ENCODE measurements around the gene BNIP3.
A peak's percentile ranks its signal among the peaks of the same experiment; 100 is the strongest.

Gene BNIP3

DNA sequence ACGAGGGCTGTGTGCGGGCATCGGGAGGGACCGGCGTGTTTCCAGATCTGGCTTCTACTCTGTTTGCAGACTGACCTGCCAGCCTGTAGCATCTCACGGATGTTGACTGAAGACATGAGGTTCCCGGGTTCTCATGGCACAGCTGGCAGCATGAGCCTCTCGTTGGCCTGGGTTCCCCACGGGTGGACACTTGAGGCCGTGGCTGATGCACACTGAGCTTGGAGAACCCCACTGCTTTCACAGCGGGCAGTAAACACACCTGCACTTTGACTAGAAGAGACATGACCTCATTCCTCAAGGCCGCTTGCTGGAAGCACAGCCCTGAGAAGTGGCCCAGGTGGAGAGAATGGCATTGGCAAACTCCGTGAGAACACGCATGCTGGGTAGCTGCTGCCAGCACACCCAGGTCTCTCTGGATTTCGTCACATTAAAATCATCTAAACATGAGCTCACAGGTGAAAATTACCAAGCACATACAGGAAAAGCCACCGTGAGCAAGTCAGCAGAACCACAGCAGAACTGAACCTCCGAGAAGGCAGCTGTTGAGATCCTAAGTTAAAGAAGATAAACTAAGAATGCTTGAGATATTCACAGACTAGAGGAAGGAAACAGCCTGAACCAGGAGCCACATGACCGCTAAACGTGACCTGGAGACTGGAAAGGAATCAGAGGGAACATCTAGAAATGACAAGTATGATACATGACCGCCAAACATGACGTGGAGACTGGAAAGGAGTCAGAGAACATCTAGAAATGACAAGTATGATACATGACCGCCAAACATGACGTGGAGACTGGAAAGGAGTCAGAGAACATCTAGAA lies 32.5 kb downstream of the BNIP3 start:
- DNase-seq: no peak

DNA sequence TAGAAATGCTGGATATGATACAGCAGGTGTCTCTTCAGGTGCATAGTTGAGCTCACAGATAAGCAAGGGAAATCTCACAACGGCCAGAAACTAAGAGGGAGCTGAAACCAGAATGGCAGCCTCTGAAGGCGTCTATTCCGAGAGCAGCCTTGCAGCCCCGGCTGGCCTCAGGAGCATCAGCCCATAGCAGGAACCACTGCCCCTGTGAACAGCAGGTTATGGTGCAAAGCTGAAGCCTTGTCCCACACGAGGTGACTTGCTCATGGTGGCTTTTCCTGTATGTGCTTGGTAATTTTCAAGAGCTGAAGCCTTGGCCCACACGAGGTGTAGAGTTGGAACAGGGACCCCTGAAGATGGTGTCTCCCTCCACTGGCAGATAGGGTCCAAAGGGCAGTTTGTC lies 33.2 kb downstream of the BNIP3 start:
- DNase-seq: no peak

DNA sequence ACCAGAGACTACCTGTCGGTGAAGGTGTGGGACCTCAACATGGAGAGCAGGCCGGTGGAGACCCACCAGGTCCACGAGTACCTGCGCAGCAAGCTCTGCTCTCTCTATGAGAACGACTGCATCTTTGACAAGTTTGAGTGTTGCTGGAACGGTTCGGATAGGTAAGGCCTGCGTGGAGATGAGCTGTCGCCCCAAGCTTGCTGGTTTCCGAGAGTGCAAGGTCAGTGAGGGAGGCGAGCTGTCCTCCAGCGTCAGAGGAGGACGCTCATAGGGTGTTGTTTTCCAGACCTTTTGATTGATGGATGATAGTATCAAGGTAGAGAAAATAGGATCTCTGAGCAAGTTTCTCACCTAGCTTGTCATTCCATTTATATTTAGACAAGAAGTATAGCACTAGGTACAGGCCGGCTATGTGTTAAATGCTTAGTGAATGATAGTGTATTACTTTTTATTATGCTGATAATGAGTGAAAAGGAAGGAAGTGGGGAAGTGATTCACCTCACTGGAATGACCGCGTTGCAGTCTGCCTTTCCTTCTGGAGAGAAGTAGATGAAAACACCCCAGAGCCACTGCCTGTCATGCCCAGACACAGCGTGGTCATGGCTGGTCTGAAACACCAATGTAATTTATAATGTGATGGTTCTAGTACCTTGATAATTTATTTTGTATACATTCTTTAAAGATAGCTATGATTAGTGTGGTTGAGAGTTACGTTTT lies 33.9 kb downstream of the BNIP3 start:
- DNase-seq: peak; percentile 72

DNA sequence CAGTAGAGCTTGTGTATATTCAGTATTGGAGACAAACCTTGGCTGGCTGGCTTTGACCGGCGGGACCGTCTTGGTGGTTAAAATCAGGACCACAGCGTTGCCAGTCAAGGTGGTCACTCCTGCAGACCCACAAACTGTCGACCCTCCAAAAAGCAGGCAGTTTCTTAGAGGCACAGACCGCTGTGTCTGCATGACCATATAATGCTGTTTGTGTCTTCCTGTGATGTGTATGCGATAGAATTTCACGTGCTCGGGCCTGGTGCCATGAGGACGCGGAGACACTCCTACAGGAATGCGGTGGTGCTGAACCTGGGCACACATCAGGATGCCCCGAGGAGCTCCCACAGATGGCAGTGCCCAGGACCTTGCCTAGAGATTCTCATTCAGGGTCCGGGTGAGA lies 34.8 kb downstream of the BNIP3 start:
- DNase-seq: no peak

DNA sequence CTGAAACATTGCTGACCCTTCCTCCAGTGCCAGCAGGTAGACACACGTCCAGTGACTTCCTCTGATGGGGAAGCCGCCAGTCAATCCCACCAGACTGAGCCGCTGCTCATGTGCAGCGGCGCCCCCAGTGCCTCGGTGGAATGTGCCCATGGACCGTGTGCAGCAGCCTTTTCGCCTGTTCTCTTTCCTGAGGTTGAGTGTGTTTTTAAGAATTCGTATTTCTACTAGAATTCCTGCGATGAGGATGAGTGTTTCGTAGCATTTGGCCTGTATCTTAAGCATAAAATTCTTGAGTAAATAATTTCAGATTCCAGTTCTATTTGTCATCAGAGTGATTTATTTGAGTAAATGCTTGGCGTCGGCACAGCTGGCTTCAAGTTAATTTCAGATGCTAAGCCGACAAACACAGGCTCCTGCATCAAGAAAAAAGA lies 35.4 kb downstream of the BNIP3 start:
- DNase-seq: peak; percentile 75

DNA sequence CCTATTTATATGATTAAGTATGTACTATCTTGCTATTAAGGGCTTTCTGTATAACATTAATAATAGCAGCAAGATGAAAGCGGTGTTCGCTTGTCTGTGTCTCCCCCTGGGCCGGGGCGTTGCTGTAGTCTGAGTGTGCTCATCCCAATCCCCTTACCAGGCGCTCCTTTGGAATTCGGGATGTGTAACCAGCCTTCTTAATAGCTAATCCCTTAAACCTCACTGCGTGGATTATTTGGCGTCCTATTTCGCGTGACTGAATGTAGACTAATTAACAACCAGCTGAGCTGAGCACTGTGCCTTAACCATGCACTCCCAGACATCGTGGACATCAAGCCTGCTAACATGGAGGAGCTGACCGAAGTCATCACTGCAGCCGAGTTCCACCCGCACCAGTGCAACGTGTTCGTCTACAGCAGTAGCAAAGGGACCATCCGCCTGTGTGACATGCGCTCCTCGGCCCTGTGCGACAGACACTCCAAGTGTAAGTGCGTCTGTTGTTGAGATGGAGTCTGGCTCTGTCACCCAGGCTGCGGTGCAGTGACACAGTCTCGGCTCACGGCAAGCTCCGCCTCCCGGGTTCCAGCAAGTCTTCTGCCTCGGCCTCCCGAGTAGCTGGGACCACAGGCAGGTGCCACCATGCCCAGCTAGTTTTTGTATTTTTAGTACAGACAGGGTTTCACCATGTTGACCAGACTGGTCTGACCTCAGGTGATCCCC lies 36.6 kb downstream of the BNIP3 start:
- DNase-seq: no peak

DNA sequence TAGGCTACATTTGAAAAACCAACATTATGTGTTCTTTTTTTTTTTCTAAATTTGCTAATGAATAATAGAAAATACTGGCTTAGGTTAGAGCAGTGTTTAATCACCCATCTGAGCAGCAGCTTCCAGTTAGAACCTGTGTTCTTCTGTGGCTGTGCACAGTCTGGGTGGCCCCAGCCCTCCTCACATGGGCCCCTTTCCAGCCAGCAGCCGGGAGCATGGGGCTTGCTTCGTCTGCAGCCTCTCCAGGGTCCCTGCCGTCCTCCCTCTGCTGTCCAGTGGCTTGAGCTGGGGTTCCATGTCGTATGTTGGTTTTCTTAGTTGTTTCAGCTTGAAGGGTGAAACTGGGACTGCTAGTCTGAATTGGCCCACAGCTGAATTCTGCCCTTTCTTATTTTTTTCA lies 37.3 kb downstream of the BNIP3 start:
- DNase-seq: no peak

DNA sequence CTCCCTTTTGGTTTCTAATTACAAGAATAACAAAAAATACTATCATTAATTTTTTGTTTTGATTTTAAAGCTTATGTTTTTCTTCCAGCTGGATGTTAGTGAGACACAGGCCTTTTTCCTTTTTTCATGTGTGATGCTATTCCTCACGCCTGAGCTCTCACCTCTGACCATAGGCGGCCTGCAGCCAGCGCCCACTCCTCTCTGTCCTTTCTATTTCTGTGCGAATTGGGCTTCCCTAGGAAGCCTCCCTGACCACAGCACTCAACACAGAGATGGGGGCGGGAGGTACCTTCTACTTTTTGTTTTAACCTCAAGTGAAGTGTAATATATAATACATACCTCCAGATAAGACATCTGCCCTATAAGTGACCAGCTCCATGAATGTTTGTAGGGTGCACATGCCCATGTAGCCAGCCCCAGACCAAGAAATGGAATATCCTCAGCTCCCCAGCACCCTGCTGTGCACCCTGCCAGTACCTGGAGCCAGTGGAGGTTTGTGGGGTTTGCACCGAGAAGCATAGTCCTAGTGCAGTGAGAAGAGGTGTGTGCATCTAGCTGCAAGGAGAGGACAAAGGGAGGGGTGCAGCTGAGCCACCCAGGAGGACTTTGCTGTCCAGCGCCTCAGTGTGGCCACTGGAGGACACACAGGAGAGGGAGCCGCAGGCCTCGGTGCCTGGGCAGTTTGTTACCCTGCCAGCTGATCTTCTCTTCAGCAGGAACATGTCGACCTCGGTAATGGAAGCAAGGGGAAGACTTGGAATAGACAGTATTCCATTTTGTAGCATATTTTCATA lies 38.5 kb downstream of the BNIP3 start:
- DNase-seq: no peak

DNA sequence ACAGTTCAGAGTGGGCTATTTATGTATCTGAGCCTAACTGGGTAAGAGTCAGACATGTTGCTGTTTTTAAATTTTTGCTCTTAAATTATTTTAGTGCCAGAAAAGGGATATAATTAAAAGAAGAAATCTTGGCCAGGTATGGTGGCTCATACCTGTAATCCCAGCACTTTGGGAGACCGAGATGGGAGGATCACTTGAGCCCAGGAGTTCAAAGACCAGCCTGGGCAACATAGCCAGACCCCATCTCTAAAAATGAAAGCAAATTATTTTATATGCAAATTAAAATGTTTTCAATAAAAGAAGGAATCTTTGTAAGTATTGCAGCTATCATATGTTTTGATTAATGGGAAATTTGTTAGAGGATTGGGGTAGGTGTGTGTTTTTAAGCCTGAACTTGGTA lies 39.3 kb downstream of the BNIP3 start:
- DNase-seq: no peak

DNA sequence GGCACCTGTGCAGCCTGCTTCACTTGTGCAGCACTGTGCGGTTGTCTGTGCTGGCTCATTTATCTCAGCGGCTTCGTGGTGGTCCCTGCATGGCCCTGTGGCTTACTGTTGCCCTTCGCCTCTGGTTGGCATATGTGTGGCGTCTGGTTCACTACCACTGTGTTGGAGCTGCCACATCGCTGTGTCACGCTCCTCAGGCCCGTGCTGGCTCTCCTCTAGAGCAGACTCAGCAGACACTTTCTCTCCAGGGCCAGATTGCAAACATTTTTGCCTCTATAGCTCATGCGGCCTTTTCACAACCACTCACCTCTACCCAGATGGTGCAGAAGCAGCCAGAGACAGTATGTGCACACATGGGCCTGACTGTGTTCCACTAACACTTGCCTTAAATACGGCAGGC lies 43.0 kb downstream of the BNIP3 start:
- DNase-seq: no peak

DNA sequence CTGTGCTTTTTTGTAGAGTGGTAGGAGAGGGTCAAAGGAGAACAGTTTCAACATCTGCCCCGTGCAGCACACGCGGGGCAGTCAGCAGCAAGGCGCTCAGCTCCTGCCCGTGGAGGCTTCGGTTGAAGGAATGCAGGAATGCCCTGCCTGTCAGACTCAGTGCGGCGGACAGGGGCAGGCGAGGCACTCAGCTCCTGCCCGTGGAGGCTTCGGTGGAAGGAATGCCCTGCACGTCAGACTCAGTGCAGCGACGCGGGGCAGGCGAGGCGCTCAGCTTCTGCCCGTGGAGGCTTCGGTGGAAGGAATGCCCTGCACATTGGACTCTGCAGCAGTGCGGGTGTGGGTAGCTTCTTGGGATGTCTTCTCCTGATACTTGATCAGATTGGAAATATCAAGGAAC lies 43.9 kb downstream of the BNIP3 start:
- DNase-seq: no peak

DNA sequence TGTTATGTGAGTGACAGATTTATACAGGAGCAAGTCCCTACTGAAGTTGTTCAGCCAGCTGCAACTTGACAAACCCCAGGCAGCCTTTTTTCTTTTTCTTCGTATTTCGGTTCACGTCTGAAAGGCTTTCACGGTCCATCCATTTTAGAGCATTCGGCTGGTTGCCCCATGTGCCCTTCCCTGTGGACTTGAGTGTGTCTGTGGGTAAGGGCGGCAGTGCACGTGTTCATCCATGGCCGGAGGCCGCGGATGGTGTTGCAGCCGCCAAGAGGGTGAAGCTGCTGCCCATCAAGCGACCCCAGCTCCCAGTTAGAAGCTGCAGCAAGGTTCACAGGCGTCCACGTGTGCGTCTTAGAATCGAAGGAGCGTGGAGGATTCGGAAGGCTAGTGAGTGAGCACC lies 45.0 kb downstream of the BNIP3 start:
- DNase-seq: no peak

DNA sequence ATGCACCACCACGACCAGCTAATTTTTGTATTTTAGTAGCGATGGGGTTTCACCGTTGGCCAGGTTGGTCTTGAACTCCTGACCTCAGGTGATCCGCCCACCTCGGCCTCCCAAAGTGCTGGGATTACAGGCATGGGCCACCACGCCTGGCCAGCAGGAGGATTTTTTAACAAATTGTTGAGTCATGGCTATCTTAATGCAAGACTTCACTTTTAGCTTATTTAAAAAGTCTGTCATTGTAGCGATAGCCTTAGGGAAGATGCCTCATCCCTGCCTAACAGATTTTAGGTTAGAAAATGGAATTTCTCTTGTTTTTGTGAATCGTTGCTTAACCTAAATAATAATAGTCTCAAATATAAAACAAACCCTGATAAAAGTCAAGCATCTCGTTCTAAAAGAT lies 45.4 kb downstream of the BNIP3 start:
- no peak for DNase-seq

DNA sequence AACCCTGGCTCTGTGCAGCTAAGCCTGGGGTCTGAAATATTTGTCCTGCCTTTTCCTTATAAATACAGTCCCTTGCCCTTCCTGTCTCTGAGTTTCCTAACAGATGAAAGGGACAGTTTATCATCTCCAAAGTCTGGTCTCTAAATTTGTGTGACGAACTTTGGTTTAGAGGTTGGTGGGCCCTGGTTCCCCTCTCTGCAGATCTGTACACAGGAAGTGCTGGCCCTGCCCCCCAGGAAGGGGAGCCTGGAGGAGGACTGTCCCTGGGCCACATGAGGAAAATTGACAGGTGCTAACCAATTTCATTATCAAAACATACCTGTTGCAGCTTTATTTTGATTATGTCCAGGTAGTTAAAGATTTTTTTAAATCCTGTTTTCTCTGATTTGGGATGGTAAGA lies 46.5 kb downstream of the BNIP3 start:
- DNase-seq: no peak

DNA sequence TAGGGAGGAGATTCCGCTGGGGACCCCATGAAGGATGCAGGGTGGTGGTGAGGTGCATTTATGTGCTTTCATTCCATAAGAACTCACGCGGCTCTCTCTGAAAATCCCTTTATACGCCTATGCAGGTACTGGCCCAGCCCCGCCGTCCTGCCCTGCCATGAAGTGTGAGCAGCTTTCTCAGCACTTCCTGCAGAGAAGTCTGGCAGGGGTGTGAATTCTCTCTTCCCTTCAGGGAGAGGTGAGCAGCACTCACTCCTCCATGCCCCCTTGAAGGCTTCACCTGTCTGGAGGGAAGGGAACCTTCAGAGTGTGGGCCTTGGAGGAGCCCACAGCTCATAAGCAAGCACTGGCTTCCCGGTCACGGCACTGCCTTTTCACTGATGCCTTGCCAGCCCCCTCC lies 47.0 kb downstream of the BNIP3 start:
- no peak for DNase-seq

DNA sequence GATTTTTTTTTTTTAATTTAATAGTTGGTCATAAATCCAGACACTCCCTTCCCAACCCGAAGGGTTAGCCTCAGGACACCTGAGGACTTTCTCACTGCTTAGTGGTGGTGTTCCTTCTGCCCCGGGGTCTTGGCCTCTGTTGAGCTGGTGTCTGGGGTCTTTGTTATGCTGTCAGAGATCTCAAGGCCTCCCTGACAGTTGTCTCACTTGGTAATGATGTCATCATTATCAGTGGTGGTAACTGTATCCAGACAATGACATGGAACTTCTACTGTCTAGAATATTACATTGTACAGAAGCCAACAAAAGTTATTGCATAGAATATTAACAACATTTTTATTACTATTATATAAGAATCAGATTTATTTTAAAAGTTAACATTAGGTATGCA lies 48.0 kb downstream of the BNIP3 start:
- no peak for DNase-seq

DNA sequence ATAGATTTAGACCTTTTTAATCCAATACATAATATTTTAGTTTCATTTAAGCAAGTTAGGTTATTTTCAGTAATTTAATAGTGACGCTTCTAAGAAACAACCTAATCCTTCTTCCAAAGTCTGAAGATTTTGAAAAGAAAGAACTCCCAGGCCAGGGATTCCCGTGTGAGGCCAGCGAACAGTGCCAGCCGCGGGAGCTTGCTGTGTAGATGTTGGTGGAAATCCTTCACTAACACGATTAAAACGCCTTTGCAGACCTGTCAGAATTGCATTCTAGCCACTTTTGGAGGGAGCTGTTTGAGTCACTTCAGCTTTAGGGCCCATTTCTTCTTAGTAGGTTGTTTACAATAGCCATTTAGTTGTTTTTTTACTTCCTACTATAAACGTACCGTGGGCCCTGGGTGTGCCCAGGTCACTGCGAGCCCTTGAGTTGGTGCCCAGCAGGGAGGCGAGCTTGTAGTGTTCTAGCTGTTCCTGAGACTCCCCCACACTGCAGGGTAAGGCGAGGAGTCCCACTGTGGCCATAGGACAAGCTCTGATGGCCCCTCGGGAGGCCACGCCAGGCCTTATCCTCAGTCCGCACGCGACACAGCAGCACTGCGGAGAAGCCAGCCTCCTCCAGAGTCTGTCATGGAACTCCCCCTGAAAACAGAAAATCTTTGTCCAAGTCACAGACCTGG lies 48.6 kb downstream of the BNIP3 start:
- no peak for DNase-seq

DNA sequence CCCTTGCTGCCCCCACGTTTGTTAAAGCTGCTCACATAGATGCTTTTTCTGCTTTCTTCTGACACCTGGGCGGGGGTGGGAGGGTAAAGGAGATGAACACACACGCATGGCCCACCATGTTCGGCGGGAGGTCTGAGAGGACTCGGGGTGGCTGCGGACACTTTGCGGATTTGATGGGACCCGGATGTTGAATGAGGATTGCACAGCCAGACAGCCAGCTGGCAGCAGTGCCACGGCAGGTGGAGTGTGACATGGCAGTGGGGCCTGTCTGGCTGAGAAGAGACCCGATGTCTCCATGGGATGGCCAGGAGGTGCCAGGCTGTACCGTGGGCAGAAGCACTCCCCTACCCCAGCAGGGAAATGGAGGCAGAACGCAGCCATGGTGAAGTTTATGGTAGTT lies 49.7 kb downstream of the BNIP3 start:
- no peak for DNase-seq

DNA sequence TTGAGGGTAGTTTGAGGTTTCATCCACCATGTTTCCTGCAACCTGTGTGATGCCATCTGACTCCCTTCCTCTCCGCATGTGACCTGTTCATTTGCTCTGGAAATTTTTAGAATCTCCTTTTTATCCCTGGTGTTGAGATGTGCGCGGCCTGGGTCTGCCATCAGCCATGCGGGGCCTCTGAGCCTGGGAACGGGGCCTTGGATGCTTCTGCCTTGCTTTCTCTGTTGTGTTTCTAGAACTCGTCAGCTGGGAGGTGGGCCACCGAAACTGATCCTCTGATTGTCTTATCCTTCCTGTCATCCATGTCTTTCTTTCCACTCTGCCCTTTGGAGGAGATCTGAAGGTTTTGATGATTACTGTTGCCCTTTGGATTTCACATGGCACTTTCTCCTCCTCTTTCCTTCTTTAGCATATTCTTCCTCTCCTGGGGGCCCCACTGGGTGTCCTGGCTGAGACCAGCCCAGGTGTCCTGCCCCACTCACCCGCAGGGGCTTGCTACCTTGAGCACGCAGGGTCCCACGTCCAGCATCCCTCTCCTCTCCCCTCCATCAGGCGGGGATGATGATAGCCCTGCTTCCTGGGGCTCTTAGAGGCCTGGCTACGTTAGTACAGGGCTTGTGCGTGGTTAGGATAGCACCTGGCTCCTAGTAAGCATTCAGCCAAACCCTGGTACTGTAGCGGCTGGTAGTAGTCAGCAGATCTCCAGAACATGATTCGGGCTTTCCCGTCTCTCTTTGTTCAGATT lies 51.0 kb downstream of the BNIP3 start:
- DNase-seq: no peak

DNA sequence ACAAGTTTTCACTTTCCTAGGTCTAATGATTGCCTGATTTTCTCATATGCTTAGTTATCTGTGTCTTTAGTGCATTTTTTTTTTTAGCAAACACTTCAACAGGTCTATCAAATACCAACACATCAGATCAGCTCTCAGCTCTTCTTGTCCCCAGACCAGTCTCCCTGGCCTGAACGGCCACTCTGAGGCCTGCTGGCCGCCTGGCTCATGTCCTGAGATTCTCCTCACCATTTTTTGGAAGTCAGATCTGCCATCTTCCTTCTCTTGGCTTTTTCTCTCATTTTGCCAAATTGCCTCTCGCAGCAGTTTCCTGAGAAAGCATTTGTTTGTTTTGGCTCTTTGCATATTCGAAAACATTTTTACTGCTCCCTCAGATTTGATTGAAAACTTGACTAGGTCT lies 51.6 kb downstream of the BNIP3 start:
- no peak for DNase-seq

DNA sequence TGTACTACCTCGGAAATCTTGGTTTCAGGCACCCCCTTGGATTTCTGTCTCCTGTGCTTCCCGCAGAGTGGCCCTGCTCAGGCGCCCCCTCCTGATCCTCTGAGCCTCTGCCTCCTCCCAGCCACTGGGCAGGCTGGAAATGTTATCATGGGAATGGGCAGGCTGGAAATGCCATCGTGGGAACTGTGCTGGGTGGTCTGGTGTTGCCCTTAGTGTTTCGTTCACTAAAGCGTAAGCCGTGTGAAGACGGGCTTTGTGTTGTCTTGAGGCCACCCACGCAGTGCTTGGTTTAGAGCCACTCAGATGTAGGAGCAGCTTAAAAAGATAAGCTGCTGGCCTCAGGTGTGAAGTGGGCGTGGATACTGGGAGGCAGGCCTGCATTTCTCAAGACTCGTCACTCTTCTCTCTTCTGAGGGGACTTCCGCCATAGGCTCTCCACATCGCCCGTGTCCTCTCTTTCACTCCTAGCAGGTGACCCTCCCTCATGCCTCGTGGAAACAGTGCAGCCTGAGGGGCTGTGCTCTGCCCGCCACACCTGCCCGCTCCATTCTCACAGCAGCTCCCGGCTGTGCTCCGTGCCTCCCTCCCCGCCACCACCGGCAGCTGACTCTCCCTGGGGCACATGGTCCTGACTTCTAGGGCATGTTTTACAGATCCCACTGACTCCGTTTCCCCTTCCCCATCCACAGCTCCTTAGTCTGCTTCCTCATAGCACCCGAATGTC lies 52.4 kb downstream of the BNIP3 start:
- DNase-seq: no peak
